Measurements from ENCODE around the gene PARP15. TPM values are rescaled to one million over a fixed set of nuclear protein-coding genes. Genes with fewer than 3 reads are reported as not detected.

The PARP15 gene
- polyA plus RNA-seq, 1 donor = 1.5 TPM

GRCh38 chr3:122568755-122569154 lies 8.7 kb upstream of the PARP15 start:
- no peak for DNase-seq
- no peak overlapping the region for H3K4me3 ChIP-seq (ENCODE audit: low read length)
- H3K36me3 ChIP-seq (ENCODE audit: control insufficient read depth, insufficient read depth, low read length) = peaks cover 63% of the 10 kb centered on the region
- WGBS (ENCODE audit: insufficient coverage, low lambda C conversion rate) = no CpG with 5 or more reads among the region's 3 CpGs
- H3K27ac ChIP-seq (ENCODE audit: low read length) = no peak overlapping the region
- H3K4me1 ChIP-seq (ENCODE audit: control insufficient read depth, insufficient read depth, low read length) = peaks cover 4% of the 10 kb centered on the region
- H3K9me3 ChIP-seq (ENCODE audit: control insufficient read depth, low read depth, low read length) = peaks cover 3% of the 10 kb centered on the region
- H3K27me3 ChIP-seq (ENCODE audit: control insufficient read depth, insufficient read depth, low read length) = no peaks in the 10 kb centered on the region

GRCh38 chr3:122572940-122573412 lies 4.5 kb upstream of the PARP15 start:
- DNase-seq = no peak
- peaks cover 41% of the 10 kb centered on the region for H3K36me3 ChIP-seq (ENCODE audit: control insufficient read depth, insufficient read depth, low read length)
- H3K9me3 ChIP-seq (ENCODE audit: control insufficient read depth, low read depth, low read length) = peaks cover 4% of the 10 kb centered on the region
- WGBS (ENCODE audit: insufficient coverage, low lambda C conversion rate) = no CpG with 5 or more reads among the region's 3 CpGs
- peaks cover 2% of the 10 kb centered on the region for H3K27me3 ChIP-seq (ENCODE audit: control insufficient read depth, insufficient read depth, low read length)
- no peak overlapping the region for H3K27ac ChIP-seq (ENCODE audit: low read length)
- H3K4me1 ChIP-seq (ENCODE audit: control insufficient read depth, insufficient read depth, low read length) = no peaks in the 10 kb centered on the region
- no peak overlapping the region for H3K4me3 ChIP-seq (ENCODE audit: low read length)

GRCh38 chr3:122576174-122576940 lies 1.1 kb upstream of the PARP15 start:
- Histone ChIP-seq H3K9me3 (ENCODE audit: control insufficient read depth, low read depth, low read length) (peaks cover 4% of the 10 kb centered on the region), H3K27ac (ENCODE audit: low read length) (no peak overlapping the region), H3K27me3 (ENCODE audit: control insufficient read depth, insufficient read depth, low read length) (peaks cover 2% of the 10 kb centered on the region), H3K4me1 (ENCODE audit: control insufficient read depth, insufficient read depth, low read length) (no peaks in the 10 kb centered on the region), H3K36me3 (ENCODE audit: control insufficient read depth, insufficient read depth, low read length) (peaks cover 15% of the 10 kb centered on the region), H3K4me3 (ENCODE audit: low read length) (no peak overlapping the region)
- DNase-seq = peak in 1 of 2 donors; percentile 14
- WGBS (ENCODE audit: insufficient coverage, low lambda C conversion rate) = 74% methylated on average over 2 of the region's 8 CpGs

- H3K27ac ChIP-seq (ENCODE audit: low read length) = no peak overlapping the region
- H3K4me1 ChIP-seq (ENCODE audit: control insufficient read depth, insufficient read depth, low read length) = no peaks in the 10 kb centered on the region
- 86% methylated on average over 1 of the region's 5 CpGs for WGBS (ENCODE audit: insufficient coverage, low lambda C conversion rate)
Observed at GRCh38 chr3:122578069-122578740, 755 bp downstream of the PARP15 start.

GRCh38 chr3:122580470-122580869 lies 3.0 kb downstream of the PARP15 start:
- H3K27ac ChIP-seq (ENCODE audit: low read length) = no peak overlapping the region
- no peaks in the 10 kb centered on the region for H3K36me3 ChIP-seq (ENCODE audit: control insufficient read depth, insufficient read depth, low read length)
- no peaks in the 10 kb centered on the region for H3K4me1 ChIP-seq (ENCODE audit: control insufficient read depth, insufficient read depth, low read length)
- 60% methylated on average over 2 of the region's 3 CpGs for WGBS (ENCODE audit: insufficient coverage, low lambda C conversion rate)
- H3K27me3 ChIP-seq (ENCODE audit: control insufficient read depth, insufficient read depth, low read length) = peaks cover 2% of the 10 kb centered on the region
- H3K4me3 ChIP-seq (ENCODE audit: low read length) = no peak overlapping the region
- no peak for DNase-seq
- peaks cover 12% of the 10 kb centered on the region for H3K9me3 ChIP-seq (ENCODE audit: control insufficient read depth, low read depth, low read length)

More at GRCh38 chr3:122578069-122578740, 755 bp downstream of the PARP15 start:
- DNase-seq = no peak
- Histone ChIP-seq H3K27me3 (ENCODE audit: control insufficient read depth, insufficient read depth, low read length) (peaks cover 2% of the 10 kb centered on the region), H3K4me3 (ENCODE audit: low read length) (peak overlapping the region; percentile 54), H3K36me3 (ENCODE audit: control insufficient read depth, insufficient read depth, low read length) (peaks cover 5% of the 10 kb centered on the region), H3K9me3 (ENCODE audit: control insufficient read depth, low read depth, low read length) (peaks cover 12% of the 10 kb centered on the region)

- Histone ChIP-seq H3K4me3 (ENCODE audit: low read length) (no peak overlapping the region), H3K36me3 (ENCODE audit: control insufficient read depth, insufficient read depth, low read length) (no peaks in the 10 kb centered on the region), H3K27ac (ENCODE audit: low read length) (no peak overlapping the region), H3K9me3 (ENCODE audit: control insufficient read depth, low read depth, low read length) (peaks cover 12% of the 10 kb centered on the region), H3K4me1 (ENCODE audit: control insufficient read depth, insufficient read depth, low read length) (no peaks in the 10 kb centered on the region), H3K27me3 (ENCODE audit: control insufficient read depth, insufficient read depth, low read length) (peaks cover 2% of the 10 kb centered on the region)
- 100% methylated on average over 2 of the region's 2 CpGs for WGBS (ENCODE audit: insufficient coverage, low lambda C conversion rate)
- DNase-seq = no peak
Observed at GRCh38 chr3:122581622-122582021, 4.2 kb downstream of the PARP15 start.

- no peak overlapping the region for H3K27ac ChIP-seq (ENCODE audit: low read length)
- H3K4me3 ChIP-seq (ENCODE audit: low read length) = no peak overlapping the region
- no peaks in the 10 kb centered on the region for H3K4me1 ChIP-seq (ENCODE audit: control insufficient read depth, insufficient read depth, low read length)
- WGBS (ENCODE audit: insufficient coverage, low lambda C conversion rate) = 100% methylated on average over 1 of the region's 1 CpG
- DNase-seq = no peak
- peaks cover 12% of the 10 kb centered on the region for H3K9me3 ChIP-seq (ENCODE audit: control insufficient read depth, low read depth, low read length)
- H3K36me3 ChIP-seq (ENCODE audit: control insufficient read depth, insufficient read depth, low read length) = no peaks in the 10 kb centered on the region
- peaks cover 2% of the 10 kb centered on the region for H3K27me3 ChIP-seq (ENCODE audit: control insufficient read depth, insufficient read depth, low read length)
Observed at GRCh38 chr3:122582390-122582789, 4.9 kb downstream of the PARP15 start.

- WGBS (ENCODE audit: insufficient coverage, low lambda C conversion rate) = 77% methylated on average over 1 of the region's 1 CpG
- no peak overlapping the region for H3K4me3 ChIP-seq (ENCODE audit: low read length)
Observed at GRCh38 chr3:122586098-122586497, 8.6 kb downstream of the PARP15 start.

GRCh38 chr3:122586773-122587485 lies 9.5 kb downstream of the PARP15 start:
- no peak overlapping the region for H3K4me3 ChIP-seq (ENCODE audit: low read length)

More at GRCh38 chr3:122586098-122586497, 8.6 kb downstream of the PARP15 start:
- Histone ChIP-seq H3K4me1 (ENCODE audit: control insufficient read depth, insufficient read depth, low read length) (no peaks in the 10 kb centered on the region), H3K27me3 (ENCODE audit: control insufficient read depth, insufficient read depth, low read length) (no peaks in the 10 kb centered on the region), H3K9me3 (ENCODE audit: control insufficient read depth, low read depth, low read length) (peaks cover 8% of the 10 kb centered on the region), H3K27ac (ENCODE audit: low read length) (no peak overlapping the region), H3K36me3 (ENCODE audit: control insufficient read depth, insufficient read depth, low read length) (no peaks in the 10 kb centered on the region)
- DNase-seq = no peak

GRCh38 chr3:122587572-122587971 lies 10.1 kb downstream of the PARP15 start:
- Histone ChIP-seq H3K4me3 (ENCODE audit: low read length) (no peak overlapping the region), H3K27me3 (ENCODE audit: control insufficient read depth, insufficient read depth, low read length) (no peaks in the 10 kb centered on the region), H3K27ac (ENCODE audit: low read length) (no peak overlapping the region), H3K4me1 (ENCODE audit: control insufficient read depth, insufficient read depth, low read length) (no peaks in the 10 kb centered on the region), H3K9me3 (ENCODE audit: control insufficient read depth, low read depth, low read length) (peaks cover 3% of the 10 kb centered on the region), H3K36me3 (ENCODE audit: control insufficient read depth, insufficient read depth, low read length) (no peaks in the 10 kb centered on the region)
- no peak for DNase-seq
- WGBS (ENCODE audit: insufficient coverage, low lambda C conversion rate) = no CpG with 5 or more reads among the region's 2 CpGs

More at GRCh38 chr3:122586773-122587485, 9.5 kb downstream of the PARP15 start:
- Histone ChIP-seq H3K36me3 (ENCODE audit: control insufficient read depth, insufficient read depth, low read length) (no peaks in the 10 kb centered on the region), H3K4me1 (ENCODE audit: control insufficient read depth, insufficient read depth, low read length) (no peaks in the 10 kb centered on the region), H3K9me3 (ENCODE audit: control insufficient read depth, low read depth, low read length) (peaks cover 8% of the 10 kb centered on the region), H3K27me3 (ENCODE audit: control insufficient read depth, insufficient read depth, low read length) (no peaks in the 10 kb centered on the region), H3K27ac (ENCODE audit: low read length) (no peak overlapping the region)
- no peak for DNase-seq
